ENCODE data around the gene KCNS1.

DNA sequence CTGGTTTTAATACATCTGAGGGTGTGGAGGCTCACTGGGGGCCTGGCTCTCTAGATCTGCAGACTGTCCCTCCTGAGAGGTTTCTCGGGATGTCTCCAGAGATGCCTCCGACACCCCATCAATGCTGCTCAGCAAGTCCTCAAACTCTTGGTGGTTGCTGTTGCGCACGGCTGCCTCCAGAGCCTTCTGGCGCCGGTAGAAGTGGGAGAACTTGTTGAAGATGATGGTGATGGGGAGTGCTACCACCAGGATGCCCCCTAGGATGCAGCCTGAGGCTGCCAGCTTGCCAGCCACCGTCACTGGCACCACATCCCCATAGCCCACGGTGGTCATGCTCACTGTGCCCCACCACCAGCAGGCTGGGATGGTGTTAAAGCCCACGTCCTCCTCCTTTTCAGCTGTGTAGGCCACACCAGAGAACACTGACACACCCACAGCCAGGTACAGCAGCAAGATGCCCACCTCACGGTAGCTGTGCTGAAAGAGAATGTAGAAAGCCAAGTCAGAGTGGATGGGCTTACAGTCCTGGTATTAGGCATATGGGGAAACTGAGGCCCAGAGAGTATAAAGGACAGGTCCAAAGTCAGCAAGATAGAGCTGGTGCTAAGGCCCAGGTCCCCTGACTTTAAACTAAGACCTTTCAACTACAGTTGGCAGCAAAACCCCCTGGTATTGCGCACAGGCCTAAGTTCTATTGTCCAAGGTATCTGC lies 5.9 kb downstream of the KCNS1 start:
- TF ChIP-seq, protein P1, sequence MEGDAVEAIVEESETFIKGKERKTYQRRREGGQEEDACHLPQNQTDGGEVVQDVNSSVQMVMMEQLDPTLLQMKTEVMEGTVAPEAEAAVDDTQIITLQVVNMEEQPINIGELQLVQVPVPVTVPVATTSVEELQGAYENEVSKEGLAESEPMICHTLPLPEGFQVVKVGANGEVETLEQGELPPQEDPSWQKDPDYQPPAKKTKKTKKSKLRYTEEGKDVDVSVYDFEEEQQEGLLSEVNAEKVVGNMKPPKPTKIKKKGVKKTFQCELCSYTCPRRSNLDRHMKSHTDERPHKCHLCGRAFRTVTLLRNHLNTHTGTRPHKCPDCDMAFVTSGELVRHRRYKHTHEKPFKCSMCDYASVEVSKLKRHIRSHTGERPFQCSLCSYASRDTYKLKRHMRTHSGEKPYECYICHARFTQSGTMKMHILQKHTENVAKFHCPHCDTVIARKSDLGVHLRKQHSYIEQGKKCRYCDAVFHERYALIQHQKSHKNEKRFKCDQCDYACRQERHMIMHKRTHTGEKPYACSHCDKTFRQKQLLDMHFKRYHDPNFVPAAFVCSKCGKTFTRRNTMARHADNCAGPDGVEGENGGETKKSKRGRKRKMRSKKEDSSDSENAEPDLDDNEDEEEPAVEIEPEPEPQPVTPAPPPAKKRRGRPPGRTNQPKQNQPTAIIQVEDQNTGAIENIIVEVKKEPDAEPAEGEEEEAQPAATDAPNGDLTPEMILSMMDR (IDR thresholded peaks at IDR 0.05; ENCODE audit: low read length) = no peak
- TF ChIP-seq EZH2 (IDR thresholded peaks at IDR 0.05; ENCODE audit: borderline replicate concordance, low read length) = no peak

Measured in OCI-LY1 (cell line).